NCI-H2171 (cell line): Measurements from ENCODE around the gene ATP2A2.
A peak's percentile ranks its signal among the peaks of the same experiment; 100 is the strongest.
"Not testable (repeated sequence)": the region's sequence is repeated elsewhere in the genome, so short reads cannot be mapped to it uniquely, and the experiment has no call there.

Experiments
- DNase-seq: peaks from one replicate; lab custom pipeline; 2025; lab: John Stamatoyannopoulos, UW

Gene ATP2A2

GRCh38 chr12:110280779-110281548, at the start of gene ATP2A2:
TSS of gene ATP2A2 (plus strand) at chr12:110281247. CDS start at chr12:110281790, 543 bp downstream.
- DNase-seq = peak; percentile 89

- no peak for DNase-seq
Observed at GRCh38 chr12:110233212-110233903, 47.7 kb upstream of the ATP2A2 start.

- no peak for DNase-seq
Observed at GRCh38 chr12:110234331-110234751, 46.7 kb upstream of the ATP2A2 start.

GRCh38 chr12:110234755-110235154, 46.3 kb upstream of the ATP2A2 start:
- DNase-seq = no peak

- DNase-seq = no peak
Observed at GRCh38 chr12:110235383-110235782, 45.7 kb upstream of the ATP2A2 start.

- no peak for DNase-seq
Observed at GRCh38 chr12:110243227-110243626, 37.8 kb upstream of the ATP2A2 start.

GRCh38 chr12:110244372-110244771, 36.7 kb upstream of the ATP2A2 start:
- DNase-seq = no peak

- DNase-seq = no peak
Observed at GRCh38 chr12:110244829-110245228, 36.2 kb upstream of the ATP2A2 start.

- no peak for DNase-seq
Observed at GRCh38 chr12:110245369-110245772, 35.7 kb upstream of the ATP2A2 start.

GRCh38 chr12:110246636-110247339, 34.3 kb upstream of the ATP2A2 start:
- DNase-seq = no peak

- peak; percentile 41 for DNase-seq
Observed at GRCh38 chr12:110247340-110248095, 33.5 kb upstream of the ATP2A2 start.

GRCh38 chr12:110248096-110248447, 33.0 kb upstream of the ATP2A2 start:
- no peak for DNase-seq

GRCh38 chr12:110249105-110249504, 31.9 kb upstream of the ATP2A2 start:
- no peak for DNase-seq

- no peak for DNase-seq
Observed at GRCh38 chr12:110249716-110250225, 31.3 kb upstream of the ATP2A2 start.

- DNase-seq = no peak
Observed at GRCh38 chr12:110251381-110251780, 29.7 kb upstream of the ATP2A2 start.

GRCh38 chr12:110252716-110253115, 28.3 kb upstream of the ATP2A2 start:
- DNase-seq = no peak

GRCh38 chr12:110253176-110253575, 27.9 kb upstream of the ATP2A2 start:
- DNase-seq = no peak

- DNase-seq = no peak
Observed at GRCh38 chr12:110254971-110255540, 26.0 kb upstream of the ATP2A2 start.

GRCh38 chr12:110255890-110256456, 25.1 kb upstream of the ATP2A2 start:
- DNase-seq = not testable (repeated sequence)

- no peak for DNase-seq
Observed at GRCh38 chr12:110256780-110257431, 24.1 kb upstream of the ATP2A2 start.

GRCh38 chr12:110258466-110258865, 22.6 kb upstream of the ATP2A2 start:
- no peak for DNase-seq
